Breast epithelium (tissue), 3 donors: Measurements from ENCODE around the gene CIB2.

Source experiments
- POLR2A ChIP-seq: fragments of 450-650 bp; IDR thresholded peaks from one replicate; pipeline ENCODE4 v1.6.1; 2016; ENCODE audit warnings: antibody characterized with exemption, mild to moderate bottlenecking, moderate library complexity
- POLR2AphosphoS5 ChIP-seq, 3 donors: sonication (generic); formaldehyde crosslinking; IDR thresholded peaks; one replicate each; pipeline ENCODE4 v1.6.1; 2017; ENCODE audit warnings: antibody characterized with exemption in 3 of 3
- TF ChIP-seq, protein P1 (sequence below), 3 donors: fragments of 450-650 bp; IDR thresholded peaks; one replicate each; pipeline ENCODE4 v1.5.1; 2016 to 2017; ENCODE audit warnings: antibody characterized with exemption in 3 of 3, mild to moderate bottlenecking in 3 of 3, moderate library complexity in 3 of 3

DNA sequence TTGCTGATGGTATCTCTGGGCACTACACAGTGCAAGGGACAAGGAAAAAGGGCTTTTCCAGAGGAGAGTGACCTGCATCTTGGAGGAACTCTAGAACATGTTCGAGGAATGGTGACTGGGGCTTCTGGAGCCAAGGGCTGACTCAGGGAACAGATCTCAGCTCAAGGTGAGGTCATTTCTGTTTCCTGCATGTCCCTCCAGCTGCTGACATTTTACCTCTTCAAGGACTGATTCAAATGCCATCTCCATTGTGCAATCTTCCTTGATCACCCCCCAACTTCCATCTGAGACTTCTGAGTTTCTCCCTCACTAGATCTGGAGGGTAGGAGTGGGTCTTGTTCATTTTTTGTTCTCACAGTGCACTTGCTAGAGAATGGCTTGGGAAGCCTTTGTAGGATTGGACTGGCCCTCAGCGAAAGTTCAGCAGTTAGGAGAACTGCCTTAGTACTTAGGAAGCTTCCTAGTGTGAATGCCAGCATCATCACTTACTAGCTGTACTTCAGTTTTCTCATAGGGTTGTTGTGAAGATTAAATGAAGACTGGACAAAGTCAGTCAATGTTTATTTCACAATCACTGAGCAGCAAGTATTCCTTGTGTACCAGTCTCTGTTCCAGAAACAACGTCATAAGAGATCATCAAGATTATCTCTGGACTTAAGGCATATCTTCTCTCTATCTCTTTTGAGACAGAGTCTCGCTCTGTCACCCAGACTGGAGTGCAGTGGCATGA is 15.3 kb upstream of the CIB2 start:
- TF ChIP-seq, protein P1, sequence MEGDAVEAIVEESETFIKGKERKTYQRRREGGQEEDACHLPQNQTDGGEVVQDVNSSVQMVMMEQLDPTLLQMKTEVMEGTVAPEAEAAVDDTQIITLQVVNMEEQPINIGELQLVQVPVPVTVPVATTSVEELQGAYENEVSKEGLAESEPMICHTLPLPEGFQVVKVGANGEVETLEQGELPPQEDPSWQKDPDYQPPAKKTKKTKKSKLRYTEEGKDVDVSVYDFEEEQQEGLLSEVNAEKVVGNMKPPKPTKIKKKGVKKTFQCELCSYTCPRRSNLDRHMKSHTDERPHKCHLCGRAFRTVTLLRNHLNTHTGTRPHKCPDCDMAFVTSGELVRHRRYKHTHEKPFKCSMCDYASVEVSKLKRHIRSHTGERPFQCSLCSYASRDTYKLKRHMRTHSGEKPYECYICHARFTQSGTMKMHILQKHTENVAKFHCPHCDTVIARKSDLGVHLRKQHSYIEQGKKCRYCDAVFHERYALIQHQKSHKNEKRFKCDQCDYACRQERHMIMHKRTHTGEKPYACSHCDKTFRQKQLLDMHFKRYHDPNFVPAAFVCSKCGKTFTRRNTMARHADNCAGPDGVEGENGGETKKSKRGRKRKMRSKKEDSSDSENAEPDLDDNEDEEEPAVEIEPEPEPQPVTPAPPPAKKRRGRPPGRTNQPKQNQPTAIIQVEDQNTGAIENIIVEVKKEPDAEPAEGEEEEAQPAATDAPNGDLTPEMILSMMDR (IDR thresholded peaks at IDR 0.05): no peak
- no peak for TF ChIP-seq POLR2AphosphoS5 (IDR thresholded peaks at IDR 0.05)
- TF ChIP-seq POLR2A: no peak
